Stimulated activated CD4-positive, alpha-beta T cell treated with anti-CD3 and anti-CD28 coated beads, Interleukin-2, amount 100 ng/mL, for 48 hours (primary cell): ENCODE measurements around the gene KIFAP3.
"Not testable (repeated sequence)": the region's sequence is repeated elsewhere in the genome, so short reads cannot be mapped to it uniquely, and the experiment has no call there.

ENCODE experiments used
- DNase-seq, 2 donors: peaks; one replicate each; pipeline ENCODE4 v3.0.0-alpha.2; 2020

Gene KIFAP3

DNA sequence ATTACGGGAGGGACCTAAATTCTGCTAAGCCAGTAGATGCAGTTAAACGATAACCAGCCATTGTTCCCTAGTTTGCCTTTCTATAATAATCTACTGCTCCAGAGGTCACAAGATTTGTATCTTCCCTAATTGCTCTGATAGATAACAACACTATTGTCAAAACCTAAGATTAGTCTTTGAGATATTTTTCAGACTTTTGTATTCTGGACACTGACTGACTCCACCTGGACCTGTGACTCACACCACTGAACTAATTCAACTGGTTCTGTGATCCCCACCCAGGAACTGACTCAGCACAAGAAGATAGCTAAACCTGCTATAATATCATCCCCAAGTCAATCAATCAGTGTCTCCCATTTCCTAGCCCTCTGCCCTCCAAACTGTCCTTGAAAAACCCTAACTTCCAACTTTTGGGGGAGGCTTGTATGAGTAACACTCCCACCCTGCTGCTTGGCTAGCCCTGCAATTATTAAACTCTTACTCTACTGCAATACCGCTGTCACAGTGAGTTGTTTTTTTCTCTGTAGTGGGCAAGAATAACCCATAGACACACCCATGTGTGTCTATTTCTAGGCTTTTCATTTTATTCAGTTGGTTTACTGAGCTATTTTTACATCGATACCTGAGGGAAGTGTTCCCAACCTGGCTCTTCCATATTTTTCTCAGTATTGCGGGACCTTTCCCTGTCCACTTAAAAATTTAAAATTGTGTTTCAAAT lies 11.2 kb downstream of the KIFAP3 start:
- DNase-seq, result no peak

DNA sequence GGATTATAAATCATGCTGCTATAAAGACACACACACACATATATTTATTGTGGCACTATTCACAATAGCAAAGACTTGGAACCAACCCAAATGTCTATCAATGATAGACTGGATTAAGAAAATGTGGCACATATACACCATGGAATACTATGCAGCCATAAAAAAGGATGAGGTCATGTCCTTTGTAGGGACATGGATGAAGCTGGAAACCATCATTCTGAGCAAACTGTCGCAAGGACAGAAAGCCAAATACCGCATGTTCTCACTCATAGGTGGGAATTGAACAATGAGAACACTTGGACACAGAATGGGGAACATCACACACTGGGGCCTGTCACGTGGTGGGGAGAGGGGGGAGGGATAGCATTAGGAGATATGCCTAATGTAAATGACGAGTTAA lies 12.8 kb downstream of the KIFAP3 start:
- DNase-seq, result not testable (repeated sequence)

DNA sequence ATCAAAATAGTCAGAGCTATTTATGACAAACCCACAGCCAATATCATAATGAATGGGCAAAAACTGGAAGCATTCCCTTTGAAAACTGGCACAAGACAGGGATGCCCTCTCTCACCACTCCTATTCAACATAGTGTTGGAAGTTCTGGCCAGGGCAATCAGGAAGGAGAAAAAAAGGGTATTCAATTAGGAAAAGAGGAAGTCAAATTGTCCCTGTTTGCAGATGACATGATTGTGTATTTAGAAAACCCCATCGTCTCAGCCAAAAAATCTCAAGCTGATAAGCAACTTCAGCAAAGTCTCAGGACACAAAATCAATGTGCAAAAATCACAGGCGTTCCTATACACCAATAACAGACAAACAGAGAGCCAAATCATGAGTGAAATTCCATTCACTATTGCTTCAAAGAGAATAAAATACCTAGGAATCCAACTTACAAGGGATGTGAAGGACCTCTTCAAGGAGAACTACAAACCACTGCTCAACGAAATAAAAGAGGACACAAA lies 14.4 kb downstream of the KIFAP3 start:
- not testable (repeated sequence) for DNase-seq

DNA sequence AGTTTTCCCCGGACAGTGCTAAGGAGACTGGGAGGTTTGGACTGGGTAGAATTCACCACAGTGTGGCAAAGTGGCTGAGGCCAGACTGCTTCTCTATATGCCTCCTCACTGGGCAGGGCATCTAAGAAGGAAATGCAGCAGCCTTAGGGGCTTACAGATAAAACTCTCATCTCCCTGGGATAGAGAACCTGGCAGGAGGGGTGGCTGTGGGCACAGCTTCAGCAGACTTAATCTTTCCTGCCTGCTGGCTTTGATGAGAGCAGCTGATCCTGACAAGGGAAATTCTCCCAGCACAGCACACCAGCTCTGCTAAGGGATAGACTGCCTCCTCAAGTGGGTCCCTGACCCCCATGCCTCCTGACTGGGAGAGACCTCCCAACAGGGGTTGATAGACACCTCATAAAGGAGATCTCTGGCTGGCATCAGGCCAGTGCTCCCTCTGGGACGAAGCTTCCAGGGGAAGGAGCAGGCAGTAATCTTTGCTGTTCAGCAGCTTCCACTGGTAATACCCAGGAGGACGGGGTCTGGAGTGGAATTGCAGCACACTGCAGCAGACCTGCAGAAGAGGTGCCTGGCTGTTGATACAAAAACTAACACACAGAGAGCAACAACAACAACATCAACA lies 25.2 kb downstream of the KIFAP3 start:
- no peak for DNase-seq

DNA sequence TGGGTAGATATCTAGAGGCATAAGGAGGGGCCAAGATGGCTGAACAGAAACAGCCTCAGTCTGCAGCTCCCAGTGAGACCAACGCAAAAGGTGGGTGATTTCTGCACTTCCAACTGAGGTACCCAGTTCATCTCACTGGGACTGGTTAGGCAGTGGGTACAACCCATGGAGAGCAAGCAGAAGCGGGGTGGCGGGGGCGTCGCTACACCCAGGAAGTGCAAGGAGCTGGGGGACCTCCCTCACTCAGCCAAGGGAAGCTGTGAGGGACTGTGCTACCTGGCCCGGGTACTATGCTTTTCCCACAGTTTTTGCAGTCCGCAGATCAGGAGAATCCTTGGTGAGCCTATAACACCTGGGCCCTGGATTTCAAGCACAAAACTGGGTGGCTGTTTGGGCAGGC lies 26.0 kb downstream of the KIFAP3 start:
- DNase-seq, result no peak

DNA sequence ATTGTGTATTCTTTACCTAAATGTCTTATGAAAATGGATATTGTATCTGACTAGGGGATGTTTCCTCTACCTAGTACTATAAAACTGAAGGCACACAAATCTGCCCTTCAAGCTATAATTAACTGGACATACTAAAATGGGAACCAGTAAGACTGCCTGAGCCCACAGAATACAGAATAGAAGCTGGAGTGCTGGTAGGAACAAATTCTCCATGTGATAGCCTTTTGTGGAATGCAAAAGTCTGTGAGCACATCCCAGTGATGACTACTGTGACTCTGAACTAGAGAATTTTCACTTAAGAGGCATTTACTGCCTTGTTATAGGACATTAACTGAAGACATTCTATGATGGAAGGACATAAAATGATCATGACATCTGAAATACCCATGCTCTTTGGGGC lies 30.3 kb downstream of the KIFAP3 start:
- DNase-seq, result no peak

DNA sequence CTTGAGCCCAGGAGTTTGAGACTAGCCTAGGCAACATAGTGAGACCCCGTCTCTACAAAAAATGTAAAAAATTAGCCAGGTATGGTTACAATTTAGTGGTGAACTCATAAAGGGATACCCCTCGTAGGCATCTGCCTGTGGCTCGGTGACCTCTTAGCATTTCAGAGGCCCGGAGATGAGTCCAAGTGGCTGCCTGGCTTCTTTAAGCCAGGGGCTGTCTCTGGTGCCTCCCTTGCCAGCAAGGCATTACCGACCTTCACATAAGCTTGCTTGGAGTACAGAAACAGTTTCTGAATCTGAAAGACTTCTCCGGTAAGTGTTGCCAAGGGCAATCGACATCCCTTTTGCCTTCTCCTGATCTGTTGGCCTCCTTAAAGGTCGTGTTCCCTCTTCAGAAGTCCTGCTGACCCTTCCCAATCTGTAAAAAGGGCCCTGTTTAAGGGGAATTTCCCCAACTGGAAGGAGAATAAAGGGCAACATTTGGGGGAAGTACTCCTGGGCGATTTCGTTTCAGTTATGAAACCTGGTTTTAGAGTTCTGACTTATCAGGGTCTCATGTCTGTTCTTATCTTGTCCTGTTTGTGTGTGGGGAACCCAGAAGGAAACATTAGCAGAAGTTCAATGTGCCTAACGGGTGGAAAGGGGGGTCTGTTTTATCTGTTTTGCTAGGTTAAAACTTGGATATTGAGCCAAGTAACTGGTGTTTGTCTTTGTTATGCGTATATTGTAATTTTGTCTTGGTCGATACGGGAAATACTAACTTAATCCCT lies 32.9 kb downstream of the KIFAP3 start:
- DNase-seq, result no peak

DNA sequence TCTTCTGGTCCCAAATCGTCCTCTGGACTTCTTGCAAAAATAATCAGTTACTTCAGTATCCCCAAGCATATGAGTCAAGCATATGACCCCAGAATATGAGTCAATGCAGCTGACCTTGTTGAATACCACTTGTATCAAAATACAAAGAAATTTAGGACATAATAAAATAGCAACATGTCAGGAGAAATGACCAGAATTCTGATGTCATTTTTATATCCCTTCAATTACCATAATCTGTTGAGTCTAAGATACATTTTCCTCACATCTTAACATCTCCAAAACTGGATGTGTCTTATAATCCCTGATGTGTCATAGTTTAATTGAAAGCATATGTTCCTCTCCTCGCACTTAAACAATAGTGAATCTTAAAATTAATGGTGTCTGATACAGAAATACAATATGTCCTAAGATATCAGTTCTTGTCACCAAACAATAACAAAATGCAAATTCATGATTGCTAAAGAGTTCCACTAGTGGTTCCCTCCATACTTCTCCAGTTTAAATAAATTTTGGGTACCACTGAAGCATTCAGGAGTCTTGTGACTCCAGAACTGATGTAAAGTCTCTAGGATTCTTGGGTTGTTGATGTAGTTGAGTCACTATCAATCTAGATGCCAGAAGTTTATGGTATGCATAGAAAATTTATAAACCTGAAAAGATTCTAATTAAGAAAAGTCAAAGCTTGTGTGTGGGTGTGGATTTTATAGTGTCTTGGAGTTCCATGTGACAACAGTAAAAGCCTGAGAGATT lies 41.8 kb downstream of the KIFAP3 start:
- DNase-seq, result no peak

DNA sequence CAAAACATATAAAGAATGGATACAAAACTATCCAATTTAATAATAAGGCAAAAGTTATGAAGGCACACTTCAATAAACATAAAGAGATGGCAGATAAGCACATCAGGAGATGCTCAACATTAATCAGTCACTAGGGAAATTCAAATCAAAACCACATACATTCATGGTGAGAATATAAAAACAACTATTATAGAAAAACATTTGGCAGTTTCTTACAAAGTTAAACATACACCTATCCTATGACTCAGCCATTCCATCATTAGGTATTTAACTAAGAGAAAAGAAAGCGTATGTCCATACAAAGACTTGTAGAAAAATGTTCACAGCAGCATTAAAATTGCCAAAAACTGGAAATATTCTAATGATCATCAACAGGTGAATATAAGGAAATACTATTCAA lies 44.3 kb downstream of the KIFAP3 start:
- DNase-seq, result no peak

DNA sequence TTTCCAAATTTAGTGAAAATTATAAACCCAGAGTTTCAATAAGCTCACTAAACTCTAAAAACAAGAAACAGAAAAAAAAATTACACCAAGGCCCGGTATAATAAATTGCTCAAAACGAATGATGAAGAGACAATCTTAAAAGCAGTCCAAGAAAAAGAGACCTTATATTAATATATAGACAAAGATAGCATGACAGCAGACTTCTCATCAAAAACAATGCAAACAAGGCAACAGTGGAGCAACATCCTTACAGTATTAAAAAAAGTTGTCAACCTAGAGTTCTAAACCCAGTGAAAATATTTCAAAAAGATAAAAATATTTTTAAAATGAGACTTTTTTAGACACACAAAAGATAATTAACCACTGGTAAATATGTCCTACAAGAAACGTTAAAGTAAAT lies 46.7 kb downstream of the KIFAP3 start:
- DNase-seq, result no peak

DNA sequence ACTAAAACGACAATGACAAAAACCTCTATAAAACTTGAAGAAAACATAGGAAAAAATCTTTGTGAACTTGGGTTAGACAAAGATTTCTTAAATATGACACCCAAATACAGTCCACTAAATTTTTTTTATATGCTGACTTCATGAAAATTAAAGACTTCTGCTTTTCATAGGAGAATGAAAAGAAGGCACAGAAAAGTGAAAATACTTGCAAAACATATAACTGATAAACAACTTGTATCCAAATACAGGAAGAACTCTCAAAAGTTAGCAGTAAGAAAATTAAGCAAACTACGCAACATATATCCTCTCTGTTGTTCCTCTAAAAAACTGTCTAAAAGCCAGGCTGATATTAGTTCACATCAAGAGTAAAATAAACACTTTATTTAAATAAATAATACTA lies 53.6 kb downstream of the KIFAP3 start:
- DNase-seq, result no peak

DNA sequence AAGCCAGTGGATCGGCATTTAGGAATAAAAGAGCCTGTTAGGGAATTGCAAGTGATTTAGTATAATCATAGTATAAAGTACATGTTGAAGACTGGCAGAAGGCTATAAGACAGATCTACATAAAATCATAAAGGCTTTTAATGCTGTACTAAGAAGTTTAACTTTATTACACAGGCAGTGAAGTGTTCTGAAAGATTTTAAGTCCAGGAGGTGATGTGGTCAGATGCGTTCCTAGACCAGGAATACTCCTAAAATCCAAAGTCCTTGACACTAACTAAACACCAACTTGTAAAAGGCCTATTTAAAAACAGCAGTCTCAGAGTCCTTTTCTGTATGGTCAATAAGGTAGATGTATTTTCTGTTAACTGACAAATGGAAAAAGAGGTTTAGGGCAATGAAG lies 57.0 kb downstream of the KIFAP3 start:
- no peak for DNase-seq

DNA sequence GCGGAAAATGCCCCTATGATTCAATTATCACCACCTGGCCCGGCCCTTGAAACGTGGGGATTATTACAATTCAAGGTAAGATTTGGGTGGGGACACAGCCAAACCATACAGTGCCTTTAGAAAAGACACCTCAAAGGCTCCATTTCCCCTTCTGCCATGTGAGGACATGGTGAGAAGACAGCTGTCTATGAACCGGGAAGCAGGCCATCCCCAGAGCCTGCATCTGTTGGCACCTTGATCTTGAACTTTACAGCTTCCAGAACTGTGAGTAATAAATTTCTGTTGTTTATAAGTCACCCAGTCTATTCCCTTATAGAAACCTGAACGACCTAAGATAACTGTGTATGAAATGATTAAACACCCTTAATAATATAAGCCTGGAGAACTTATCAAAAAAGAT lies 61.6 kb downstream of the KIFAP3 start:
- no peak for DNase-seq

DNA sequence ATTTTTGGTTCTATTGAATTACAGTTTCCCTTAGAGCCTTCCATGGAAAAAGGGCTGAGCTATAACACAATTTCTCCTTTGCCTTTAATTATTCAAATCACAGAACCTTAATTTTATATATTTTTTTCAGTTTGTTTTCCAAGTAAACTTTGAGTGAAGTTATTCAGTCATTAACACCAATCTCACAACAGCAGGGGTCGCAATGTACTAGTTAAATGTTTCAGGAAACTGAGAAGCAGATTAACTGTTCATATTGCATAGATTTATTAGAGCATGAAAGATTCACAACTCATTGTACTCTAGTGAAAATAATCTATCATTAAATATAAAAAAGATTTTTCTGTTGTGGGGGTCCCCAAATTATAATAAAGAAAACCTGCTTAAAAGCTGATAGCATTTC lies 64.1 kb downstream of the KIFAP3 start:
- DNase-seq, result peak in 1 of 2 donors; percentile 6

DNA sequence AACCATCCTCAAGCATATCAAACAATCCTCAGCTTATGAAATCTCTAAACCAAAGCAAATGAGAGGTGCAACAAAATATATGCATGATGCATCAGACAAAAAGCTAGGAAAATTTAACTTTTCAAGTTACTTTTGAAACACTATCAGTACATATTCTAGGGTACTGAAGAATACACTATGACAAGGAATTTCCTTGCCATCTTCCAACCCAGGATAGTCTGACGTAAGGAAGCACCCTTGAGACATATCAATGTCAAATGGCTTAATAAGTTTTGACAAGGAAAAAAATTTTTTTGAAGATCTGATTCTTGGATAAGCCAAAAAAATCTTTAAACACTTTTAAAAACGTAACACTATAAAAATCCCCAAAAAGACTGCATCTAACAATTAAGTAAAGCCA lies 64.9 kb downstream of the KIFAP3 start:
- DNase-seq, result no peak

DNA sequence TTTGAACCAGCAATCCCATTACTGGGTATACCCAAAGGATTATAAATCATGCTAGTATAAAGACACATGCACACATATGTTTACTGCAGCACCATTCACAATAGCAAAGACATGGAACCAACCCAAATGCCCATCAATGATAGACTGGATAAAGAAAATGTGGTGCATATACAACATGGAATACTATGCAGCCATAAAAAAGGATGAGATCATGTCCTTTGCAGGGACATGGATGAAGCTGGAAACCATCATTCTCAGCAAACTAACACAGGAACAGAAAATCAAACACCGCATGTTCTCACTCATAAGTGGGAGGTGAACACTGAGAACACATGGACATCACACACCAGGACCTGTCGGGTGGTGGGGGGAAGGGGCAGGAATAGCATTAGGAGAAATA lies 65.8 kb downstream of the KIFAP3 start:
- DNase-seq, result not testable (repeated sequence)

DNA sequence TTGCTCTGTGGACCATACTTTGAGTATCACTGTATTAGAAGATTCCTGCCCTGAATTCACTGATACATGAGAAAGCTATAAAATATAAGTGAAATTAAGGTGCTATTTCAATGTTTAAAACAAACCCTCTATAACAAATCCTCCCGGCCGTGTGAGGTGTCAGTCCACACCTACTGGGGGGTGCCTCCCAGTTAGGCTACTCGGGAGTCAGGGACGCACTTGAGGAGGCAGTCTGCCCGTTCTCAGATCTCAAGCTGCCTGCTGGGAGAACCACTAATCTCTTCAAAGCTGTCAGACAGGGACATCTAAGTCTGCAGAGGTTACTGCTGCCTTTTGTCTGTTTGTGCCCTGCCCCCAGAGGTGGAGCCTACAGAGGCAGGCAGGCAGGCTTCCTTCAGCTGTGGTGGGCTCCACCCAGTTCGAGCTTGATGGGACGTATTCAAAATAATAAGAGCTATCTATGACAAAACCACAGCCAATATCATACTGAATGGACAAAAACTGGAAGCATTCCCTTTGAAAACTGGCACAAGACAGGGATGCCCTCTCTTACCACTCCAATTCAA lies 71.1 kb downstream of the KIFAP3 start:
- DNase-seq, result not testable (repeated sequence)

DNA sequence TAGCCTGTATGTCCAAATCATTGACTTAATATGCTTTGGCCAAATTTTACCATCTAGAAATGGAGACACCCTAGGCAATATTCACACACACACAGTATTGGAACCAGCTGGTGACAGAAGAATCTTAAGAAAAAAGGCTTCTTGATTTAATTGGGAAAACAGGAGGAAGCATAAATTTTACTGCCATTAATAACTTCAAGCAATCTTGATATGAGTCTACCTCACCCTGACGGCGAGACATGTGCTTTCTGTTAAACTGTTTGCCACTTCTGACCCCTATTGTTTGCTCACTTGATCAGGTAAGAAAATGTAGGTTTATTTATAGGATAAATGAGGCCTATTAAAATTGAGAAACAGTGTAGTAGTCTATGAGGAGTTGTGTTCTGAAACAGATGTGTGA lies 73.2 kb downstream of the KIFAP3 start:
- DNase-seq, result no peak

DNA sequence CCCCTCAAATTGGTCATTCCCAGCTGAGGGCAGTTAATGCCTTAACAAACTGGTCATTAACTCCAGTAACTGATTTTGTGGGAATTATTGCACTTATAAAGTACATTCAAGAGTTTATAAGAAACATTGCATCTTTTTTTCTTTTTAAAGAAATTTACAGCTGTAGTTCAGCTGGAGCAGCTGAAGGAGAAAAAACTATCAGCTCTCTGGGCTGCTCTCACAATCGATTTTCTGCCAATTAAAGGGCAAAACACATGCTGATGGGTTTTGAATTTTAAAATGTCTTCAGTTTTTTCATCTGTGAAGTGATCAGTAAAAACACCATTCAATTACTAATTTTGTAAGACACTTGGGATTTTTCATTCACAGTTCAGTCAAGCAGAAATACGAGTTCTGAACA lies 74.7 kb downstream of the KIFAP3 start:
- DNase-seq, result no peak

DNA sequence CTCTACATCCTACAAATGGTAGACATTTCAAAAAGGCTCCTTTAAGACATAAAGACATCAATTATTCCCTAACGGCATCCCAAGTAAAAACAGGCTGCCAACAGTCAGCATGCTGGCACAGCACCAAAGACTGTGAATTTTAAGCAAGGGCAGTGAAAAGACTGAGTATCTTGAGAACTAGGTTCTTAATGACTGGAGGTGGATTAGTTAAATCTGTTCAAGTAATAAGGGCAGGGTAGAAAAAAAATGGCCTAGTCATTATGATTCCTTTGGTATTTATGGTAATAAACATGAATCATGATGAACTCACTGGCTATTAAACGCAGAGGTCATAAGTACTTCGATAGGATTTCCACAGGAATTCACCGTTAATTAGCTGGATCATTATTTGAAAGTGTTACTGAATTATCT lies 75.2 kb downstream of the KIFAP3 start:
- no peak for DNase-seq

DNA sequence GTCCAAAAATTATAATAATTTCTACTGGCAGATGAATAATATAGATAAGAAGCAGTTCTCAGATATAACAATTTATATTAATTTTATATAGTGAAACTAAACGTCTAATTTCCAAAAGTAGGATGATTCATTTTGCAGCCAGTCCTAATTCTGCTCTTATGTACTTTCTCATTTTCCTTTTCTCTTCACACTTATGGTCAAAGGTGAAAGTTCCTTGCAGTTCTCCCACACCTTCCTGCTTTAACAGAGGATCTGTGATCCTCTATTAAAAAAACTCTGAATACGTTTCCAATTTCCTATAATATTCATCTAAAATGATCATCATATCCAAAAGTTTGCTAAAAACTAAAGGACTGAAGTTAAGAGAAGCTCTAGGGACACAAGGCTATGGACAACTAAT lies 78.5 kb downstream of the KIFAP3 start:
- DNase-seq, result no peak

DNA sequence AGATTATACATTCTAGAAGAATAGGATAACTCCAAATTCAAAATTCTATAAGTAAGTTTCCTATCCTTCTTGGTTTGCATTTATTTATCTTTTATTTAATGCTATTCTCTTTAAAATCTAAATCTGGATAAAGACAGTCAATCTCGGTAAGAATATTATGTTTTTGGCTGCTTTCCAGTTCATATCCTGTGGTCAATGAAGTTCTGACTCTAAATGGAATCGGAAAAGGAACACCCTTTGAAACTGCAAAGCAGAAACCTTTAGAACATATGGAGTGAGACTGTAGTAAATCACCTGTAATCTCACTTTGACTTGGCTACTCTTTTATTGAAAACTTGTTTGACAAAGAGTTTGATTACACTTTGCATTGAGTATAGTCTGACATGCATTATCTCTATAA lies 85.2 kb downstream of the KIFAP3 start:
- DNase-seq, result no peak

DNA sequence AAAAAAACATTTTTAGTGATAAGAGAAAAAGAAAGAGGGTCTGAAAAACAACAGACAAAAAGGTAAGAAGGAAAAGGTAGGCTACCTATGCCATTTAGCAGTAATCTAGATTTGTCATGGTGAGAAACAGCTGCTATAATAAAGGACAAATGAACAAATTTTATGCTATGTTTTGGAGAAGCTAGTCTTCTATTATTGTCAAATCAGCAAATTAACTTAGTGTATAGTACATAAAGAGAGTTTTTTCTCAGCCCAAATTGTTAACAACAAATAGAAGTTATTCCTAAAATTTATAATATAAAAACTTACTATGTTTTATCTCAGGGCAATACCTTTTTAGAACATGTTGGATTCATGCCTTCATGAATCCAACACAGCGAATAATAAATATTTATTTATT lies 88.7 kb downstream of the KIFAP3 start:
- DNase-seq, result no peak
